ENCODE results near the gene ENKD1. TPM values are rescaled to one million over a fixed set of nuclear protein-coding genes. Genes with fewer than 3 reads are reported as not detected.

Gene ENKD1
- total RNA-seq, 4 donors from 2014 or later: 12.5 to 20.9 (median 15.3) TPM

DNA sequence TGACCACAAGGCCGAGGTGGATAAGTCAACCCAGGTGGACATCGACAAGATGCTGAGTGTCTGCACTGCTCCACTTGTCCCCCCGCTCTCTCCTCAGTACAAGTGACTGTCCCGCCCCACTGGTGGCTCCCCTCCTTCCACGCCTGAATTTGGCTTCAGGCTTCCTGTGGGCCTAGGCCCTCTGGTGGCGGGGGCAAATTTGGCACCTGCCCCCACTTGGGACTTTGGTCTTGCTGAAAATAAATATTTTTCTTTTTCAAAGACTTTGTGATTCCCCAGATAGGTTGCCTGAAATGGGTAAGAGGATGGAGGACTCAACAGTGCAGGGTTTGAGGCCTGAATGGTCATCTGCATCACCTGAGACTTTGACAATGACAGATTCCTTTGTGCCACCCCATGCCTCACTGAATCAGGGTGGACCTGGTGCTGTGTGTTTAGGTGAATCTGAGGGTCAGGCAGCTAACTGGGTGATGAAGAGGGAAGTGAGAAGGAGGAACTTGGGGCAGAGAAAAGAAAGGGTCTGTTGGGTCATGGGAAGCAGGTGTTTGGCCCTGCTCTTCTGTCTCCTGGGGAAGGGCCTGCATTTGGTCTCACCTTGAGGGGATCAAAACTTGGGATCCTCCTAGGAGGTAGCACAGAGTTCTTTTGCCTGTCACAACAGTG lies 2.1 kb upstream of the ENKD1 start:
- Histone ChIP-seq H3K4me3 (no peak overlapping the region), H3K4me1 (peaks cover 25 to 39% (median 35%) of the 10 kb centered on the region in 4 donors), H3K27ac (peak overlapping the region; percentile 86 to 95 (median 88)), H3K9me3 (no peaks in the 10 kb centered on the region), H3K27me3 (no peaks in the 10 kb centered on the region), H3K36me3 (no peaks in the 10 kb centered on the region)
- intact Hi-C loops (cut with DNase I; ENCODE audit: low total_unique reads) (loop anchor here (5.0 kb wide), 1 partner anchor 146 kb away; no protein-coding TSS in a partner anchor), in situ Hi-C loops (cut with MboI; ENCODE audit: low pct_ligation_motif_present in 1 of 4, low pct_unique_long_range_greater_than_20kb in 1 of 4, low sequenced_read_pairs in 3 of 4) (loop anchor here in 3 of 4 donors (10.0 to 25.0 kb wide), 2 partner anchors 106 to 144 kb away; partner anchors contain the start of genes CTCF (in 2 of the 3) and RIPOR1 (in 1 of the 3))
- no peak for DNase-seq
- no peak for TF ChIP-seq EP300 (IDR thresholded peaks at IDR 0.05; ENCODE audit: low read depth)
- no peak for TF ChIP-seq POLR2A (IDR thresholded peaks at IDR 0.05)
- TF ChIP-seq, protein P1, sequence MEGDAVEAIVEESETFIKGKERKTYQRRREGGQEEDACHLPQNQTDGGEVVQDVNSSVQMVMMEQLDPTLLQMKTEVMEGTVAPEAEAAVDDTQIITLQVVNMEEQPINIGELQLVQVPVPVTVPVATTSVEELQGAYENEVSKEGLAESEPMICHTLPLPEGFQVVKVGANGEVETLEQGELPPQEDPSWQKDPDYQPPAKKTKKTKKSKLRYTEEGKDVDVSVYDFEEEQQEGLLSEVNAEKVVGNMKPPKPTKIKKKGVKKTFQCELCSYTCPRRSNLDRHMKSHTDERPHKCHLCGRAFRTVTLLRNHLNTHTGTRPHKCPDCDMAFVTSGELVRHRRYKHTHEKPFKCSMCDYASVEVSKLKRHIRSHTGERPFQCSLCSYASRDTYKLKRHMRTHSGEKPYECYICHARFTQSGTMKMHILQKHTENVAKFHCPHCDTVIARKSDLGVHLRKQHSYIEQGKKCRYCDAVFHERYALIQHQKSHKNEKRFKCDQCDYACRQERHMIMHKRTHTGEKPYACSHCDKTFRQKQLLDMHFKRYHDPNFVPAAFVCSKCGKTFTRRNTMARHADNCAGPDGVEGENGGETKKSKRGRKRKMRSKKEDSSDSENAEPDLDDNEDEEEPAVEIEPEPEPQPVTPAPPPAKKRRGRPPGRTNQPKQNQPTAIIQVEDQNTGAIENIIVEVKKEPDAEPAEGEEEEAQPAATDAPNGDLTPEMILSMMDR (IDR thresholded peaks at IDR 0.05): no peak
- no peak for TF ChIP-seq POLR2AphosphoS5 (IDR thresholded peaks at IDR 0.05)
- WGBS, 2 donors (ENCODE audit: low coverage in 1 of 2): 71% methylated on average over 6 of the region's 6 CpGs; no CpG with 5 or more reads in 1 of the 2 donors

DNA sequence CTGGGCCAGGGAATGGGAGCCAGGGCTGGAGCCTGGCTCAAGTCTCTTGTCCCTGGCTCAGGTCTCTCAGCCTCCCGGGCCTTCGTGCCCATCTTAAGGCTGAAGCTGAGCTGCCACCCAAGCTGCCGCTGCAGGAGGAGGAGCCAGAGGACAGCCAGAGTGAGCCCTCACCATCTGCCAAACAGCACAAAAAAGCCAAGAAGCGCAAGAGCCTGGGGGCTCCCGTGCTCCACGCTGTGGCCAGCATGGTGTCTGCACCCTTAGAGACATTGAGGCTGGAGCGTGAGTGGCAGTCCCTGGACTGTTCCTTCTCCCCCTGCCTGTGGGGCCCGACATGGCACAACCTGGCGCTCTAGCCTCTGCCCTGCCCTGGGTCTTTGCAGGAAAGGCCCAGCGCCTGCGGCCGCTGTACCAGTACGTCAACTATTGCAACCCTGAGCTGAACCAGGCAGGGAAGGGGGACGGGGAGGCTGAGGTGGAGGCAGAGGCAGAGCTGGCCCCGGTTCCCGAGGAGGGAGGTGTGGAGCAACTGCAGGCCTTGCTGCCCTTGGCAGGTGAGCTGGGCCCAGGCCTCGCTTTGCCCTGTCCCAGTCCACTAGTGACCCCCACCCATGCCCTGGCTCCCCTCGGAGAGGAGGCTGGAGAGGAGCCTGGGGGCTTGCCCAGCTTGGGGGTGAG lies 1.4 kb upstream of the ENKD1 start:
- Histone ChIP-seq H3K27ac (peak overlapping the region; percentile 86 to 95 (median 88)), H3K36me3 (no peaks in the 10 kb centered on the region), H3K4me1 (peaks cover 19 to 33% (median 28%) of the 10 kb centered on the region in 4 donors), H3K4me3 (peak overlapping the region in 2 of 4 donors; percentile 82 to 91), H3K9me3 (no peaks in the 10 kb centered on the region), H3K27me3 (no peaks in the 10 kb centered on the region)
- DNase-seq: peak; percentile 87
- WGBS, 2 donors (ENCODE audit: low coverage in 1 of 2): 32% methylated on average over 10 of the region's 18 CpGs; no CpG with 5 or more reads in 1 of the 2 donors
- intact Hi-C loops (cut with DNase I; ENCODE audit: low total_unique reads) (loop anchor here (2.0 to 5.0 kb wide), 2 partner anchors 105 to 146 kb away; partner anchors contain the start of gene CTCF), in situ Hi-C loops (cut with MboI; ENCODE audit: low pct_ligation_motif_present in 1 of 4, low pct_unique_long_range_greater_than_20kb in 1 of 4, low sequenced_read_pairs in 3 of 4) (loop anchor here in 3 of 4 donors (10.0 to 25.0 kb wide), 2 partner anchors 106 to 143 kb away; partner anchors contain the start of genes CTCF (in 2 of the 3) and RIPOR1 (in 1 of the 3))
- TF ChIP-seq POLR2A (IDR thresholded peaks at IDR 0.05) (no peak), POLR2AphosphoS5 (IDR thresholded peaks at IDR 0.05) (peak in 2 of 3 donors; percentile 32 to 61), EP300 (IDR thresholded peaks at IDR 0.05; ENCODE audit: low read depth) (no peak)
- TF ChIP-seq, protein P1 (IDR thresholded peaks at IDR 0.05): peak; percentile 75 to 96 (median 85)

DNA sequence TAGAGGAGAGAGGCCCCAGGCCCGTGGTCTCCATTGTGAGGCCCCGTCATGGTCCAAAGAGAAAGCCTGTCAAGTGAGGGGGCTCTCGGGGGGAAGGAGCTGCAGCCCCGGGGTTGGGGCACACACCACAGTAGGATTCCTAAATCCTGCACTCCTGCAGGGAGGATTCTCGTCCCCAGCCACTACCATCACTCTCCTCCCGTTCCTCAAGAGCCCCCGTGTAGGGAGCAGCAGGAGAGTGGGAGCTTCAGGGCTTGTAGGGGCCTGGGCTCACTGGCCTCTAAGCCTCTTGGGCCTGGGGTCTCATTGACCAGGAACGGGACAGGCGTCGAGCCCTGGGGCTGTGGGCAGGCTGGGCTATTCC lies 885 bp upstream of the ENKD1 start:
- H3K27ac ChIP-seq: peak overlapping the region; percentile 86 to 95 (median 88)
- peak overlapping the region in 3 of 4 donors; percentile 77 to 91 (median 82) for H3K4me3 ChIP-seq
- no peaks in the 10 kb centered on the region for H3K9me3 ChIP-seq
- 58% methylated on average over 10 of the region's 10 CpGs; no CpG with 5 or more reads in 1 of the 2 donors for WGBS, 2 donors (ENCODE audit: low coverage in 1 of 2)
- no peaks in the 10 kb centered on the region for H3K36me3 ChIP-seq
- peaks cover 18 to 28% (median 25%) of the 10 kb centered on the region in 4 donors for H3K4me1 ChIP-seq
- H3K27me3 ChIP-seq: no peaks in the 10 kb centered on the region
- TF ChIP-seq, protein P1 (IDR thresholded peaks at IDR 0.05): no peak
- intact Hi-C loops (cut with DNase I; ENCODE audit: low total_unique reads) (loop anchor here (2.0 to 5.0 kb wide), 2 partner anchors 105 to 145 kb away; partner anchors contain the start of gene CTCF), in situ Hi-C loops (cut with MboI; ENCODE audit: low pct_ligation_motif_present in 1 of 4, low pct_unique_long_range_greater_than_20kb in 1 of 4, low sequenced_read_pairs in 3 of 4) (loop anchor here in 3 of 4 donors (10.0 to 25.0 kb wide), 2 partner anchors 105 to 143 kb away; partner anchors contain the start of genes CTCF (in 2 of the 3) and RIPOR1 (in 1 of the 3))
- DNase-seq: no peak

Measured in transverse colon (tissue), 4 donors.